GM23338 (cell line): Measurements from ENCODE around the gene DAO.

Experiments used
- CREB1 ChIP-seq: fragments of 250-450 bp; sonication (Bioruptor Pico); IDR thresholded peaks from 2 replicates; pipeline ENCODE4 v1.5.0; 2020; ENCODE audit warnings: low read depth, mild to moderate bottlenecking, moderate library complexity
- CTCF ChIP-seq, 2 experiments: fragments of 200-600 bp in 1 of 2; sonication (generic) in 1 of 2; conservative IDR thresholded peaks; 2 replicates each; pipeline versions ENCODE4 v1.5.1 to v1.6.1; 2016 to 2017; ENCODE audit warnings: antibody characterized with exemption in 2 of 2, low read depth in 2 of 2, mild to moderate bottlenecking in 2 of 2, moderate library complexity in 1 of 2
- EZH2 ChIP-seq: fragments of 200-600 bp; sonication (generic); IDR thresholded peaks from one replicate; pipeline ENCODE4 v1.8.0; 2017; ENCODE audit warnings: antibody characterized with exemption, mild to moderate bottlenecking, low read depth; ENCODE audit not compliant: unreplicated experiment
- EZH2phosphoT487 ChIP-seq: fragments of 200-600 bp; sonication (generic); IDR thresholded peaks from one replicate; pipeline ENCODE4 v1.8.1; 2018; ENCODE audit warnings: antibody characterized with exemption; ENCODE audit not compliant: unreplicated experiment
- JUNB ChIP-seq: IDR thresholded peaks from one replicate; pipeline ENCODE4 v1.6.1; 2016; ENCODE audit warnings: antibody characterized with exemption; ENCODE audit not compliant: unreplicated experiment
- POLR2AphosphoS5 ChIP-seq: IDR thresholded peaks from 2 replicates; pipeline ENCODE4 v1.6.1; 2016; ENCODE audit warnings: antibody characterized with exemption, low read depth
- REST ChIP-seq: IDR thresholded peaks from one replicate; pipeline ENCODE4 v1.6.1; 2018; ENCODE audit warnings: antibody characterized with exemption; ENCODE audit not compliant: unreplicated experiment
- ZNF114 ChIP-seq: fragments of 250-450 bp; sonication (Bioruptor Pico); IDR thresholded peaks from 2 replicates; pipeline ENCODE4 v1.5.0; 2020; ENCODE audit warnings: mild to moderate bottlenecking, moderate library complexity
- ZNF331 ChIP-seq: fragments of 250-450 bp; sonication (Bioruptor Pico); IDR thresholded peaks from 2 replicates; pipeline ENCODE4 v1.5.0; 2020; ENCODE audit warnings: low read depth, mild to moderate bottlenecking, moderate library complexity

GRCh38 chr12:108859923-108860291 is 20.0 kb upstream of the DAO start:
- TF ChIP-seq POLR2AphosphoS5 (no peak), CTCF (conservative IDR thresholded peaks at IDR 0.05; ENCODE audit: low read depth in 2 of 2) (no peak), EZH2 (no peak), EZH2phosphoT487 (no peak), ZNF114 (CRISPR knock-in tag) (no peak), REST (no peak), CREB1 (no peak), JUNB (no peak), ZNF331 (CRISPR knock-in tag) (no peak)
